Gastroesophageal sphincter (tissue), 3 donors: ENCODE data around the gene MYCN.

ENCODE experiments used
- CTCF ChIP-seq, 4 experiments: fragments of 200-600 bp in 2 of 4; fragments of 450-650 bp in 2 of 4; sonication (generic) in 1 of 4; IDR thresholded peaks; one replicate each; pipeline ENCODE4 v1.5.1; 2017 to 2019; ENCODE audit warnings: antibody characterized with exemption in 4 of 4, mild to moderate bottlenecking in 2 of 4, moderate library complexity in 2 of 4
- EP300 ChIP-seq: sonication (generic); formaldehyde crosslinking; IDR thresholded peaks from one replicate; pipeline ENCODE4 v1.6.1; 2017; ENCODE audit warnings: antibody characterized with exemption, mild to moderate bottlenecking
- POLR2A ChIP-seq, 2 donors: fragments of 450-650 bp; IDR thresholded peaks; one replicate each; pipeline ENCODE4 v1.6.1; 2017; ENCODE audit warnings: antibody characterized with exemption in 2 of 2, mild to moderate bottlenecking in 2 of 2, moderate library complexity in 1 of 2
- POLR2AphosphoS5 ChIP-seq: sonication (generic); formaldehyde crosslinking; IDR thresholded peaks from one replicate; pipeline ENCODE4 v1.6.1; 2017; ENCODE audit warnings: antibody characterized with exemption

- no peak for TF ChIP-seq CTCF (IDR thresholded peaks at IDR 0.05)
- no peak for TF ChIP-seq EP300
- TF ChIP-seq POLR2AphosphoS5 = no peak
- TF ChIP-seq POLR2A (IDR thresholded peaks at IDR 0.05) = no peak
These were observed 32.0 kb upstream of the MYCN start for GRCh38 chr2:15908371-15908770.
